Measurements from ENCODE around the gene PLPPR5. TPM values are rescaled to one million over a fixed set of nuclear protein-coding genes. Genes with fewer than 3 reads are reported as not detected.

The PLPPR5 gene, protein sequence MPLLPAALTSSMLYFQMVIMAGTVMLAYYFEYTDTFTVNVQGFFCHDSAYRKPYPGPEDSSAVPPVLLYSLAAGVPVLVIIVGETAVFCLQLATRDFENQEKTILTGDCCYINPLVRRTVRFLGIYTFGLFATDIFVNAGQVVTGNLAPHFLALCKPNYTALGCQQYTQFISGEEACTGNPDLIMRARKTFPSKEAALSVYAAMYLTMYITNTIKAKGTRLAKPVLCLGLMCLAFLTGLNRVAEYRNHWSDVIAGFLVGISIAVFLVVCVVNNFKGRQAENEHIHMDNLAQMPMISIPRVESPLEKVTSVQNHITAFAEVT
- total RNA-seq: not detected in 2 replicates

DNA sequence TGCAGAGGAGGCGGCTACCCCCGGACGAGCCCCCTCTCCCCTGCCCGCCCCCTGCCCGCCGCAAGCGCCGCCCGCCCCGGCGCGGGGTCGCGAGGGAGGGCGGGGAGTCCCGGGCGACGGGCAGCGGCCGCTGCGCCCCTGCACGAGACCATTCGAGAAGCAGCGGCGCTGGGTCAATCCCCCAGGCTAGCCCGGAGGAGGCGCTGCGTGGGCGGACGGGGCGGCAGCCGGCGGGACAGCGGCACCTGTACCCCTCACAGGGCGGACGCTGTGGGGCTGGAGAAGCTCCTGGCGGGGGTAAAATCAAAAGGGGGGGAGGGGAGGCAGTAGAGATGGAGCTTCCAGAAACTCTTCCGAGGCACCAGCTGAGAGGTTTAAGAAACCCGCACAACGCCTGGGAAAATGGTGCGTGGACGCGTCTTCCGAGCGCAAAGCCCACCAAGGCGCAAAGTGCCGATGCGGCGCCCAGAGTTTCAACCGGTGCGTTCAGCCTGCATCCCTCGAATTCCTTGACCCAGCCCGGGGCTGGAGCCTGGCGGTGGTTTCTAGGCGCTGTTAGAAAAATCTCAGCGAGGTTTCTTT lies at the start of gene PLPPR5:
PLPPR5 (minus strand) TSS at position 1 of the 582 bp plus-strand sequence. CDS start 190 bp downstream, outside the sequence.

